MV-4-11 (cell line): ENCODE measurements around the gene HYAL2.

Source experiments
- DNase-seq: peaks from one replicate; lab custom pipeline; 2025; lab: John Stamatoyannopoulos, UW

The HYAL2 gene, protein sequence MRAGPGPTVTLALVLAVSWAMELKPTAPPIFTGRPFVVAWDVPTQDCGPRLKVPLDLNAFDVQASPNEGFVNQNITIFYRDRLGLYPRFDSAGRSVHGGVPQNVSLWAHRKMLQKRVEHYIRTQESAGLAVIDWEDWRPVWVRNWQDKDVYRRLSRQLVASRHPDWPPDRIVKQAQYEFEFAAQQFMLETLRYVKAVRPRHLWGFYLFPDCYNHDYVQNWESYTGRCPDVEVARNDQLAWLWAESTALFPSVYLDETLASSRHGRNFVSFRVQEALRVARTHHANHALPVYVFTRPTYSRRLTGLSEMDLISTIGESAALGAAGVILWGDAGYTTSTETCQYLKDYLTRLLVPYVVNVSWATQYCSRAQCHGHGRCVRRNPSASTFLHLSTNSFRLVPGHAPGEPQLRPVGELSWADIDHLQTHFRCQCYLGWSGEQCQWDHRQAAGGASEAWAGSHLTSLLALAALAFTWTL

DNA sequence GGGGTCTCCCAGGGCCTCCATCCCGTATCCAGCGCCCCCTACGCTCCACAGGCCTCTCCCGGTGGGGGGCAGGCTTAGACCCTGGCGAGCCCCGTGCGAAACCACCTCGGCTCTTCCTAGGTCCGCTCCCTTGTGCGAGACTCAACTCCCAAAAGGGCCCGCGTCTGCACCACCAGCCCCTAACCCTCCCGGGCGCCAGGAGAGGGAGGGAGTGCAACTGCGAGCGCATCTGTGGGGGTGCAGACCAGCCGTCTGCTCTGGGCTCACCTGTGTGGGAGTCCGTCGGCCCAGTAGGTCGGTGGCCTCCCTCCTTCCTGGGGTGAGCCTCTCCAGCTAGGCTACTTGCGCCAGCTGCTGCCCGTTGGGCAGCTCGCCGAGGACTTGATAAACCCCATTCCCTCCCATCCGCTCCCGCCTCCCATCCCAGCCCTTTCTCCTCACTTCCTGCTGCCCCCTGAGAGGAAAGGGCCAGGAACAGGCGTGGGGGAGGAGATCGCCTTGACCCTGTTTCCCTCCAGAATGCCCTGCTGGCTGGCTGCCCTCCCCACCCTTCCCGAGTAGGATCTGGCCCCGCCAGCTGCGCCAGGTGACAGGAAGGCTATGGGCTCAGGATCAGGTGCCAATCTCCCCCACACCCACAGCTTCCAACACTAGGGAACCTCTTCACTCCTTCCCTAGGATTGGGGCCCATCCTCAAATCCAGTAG lies at the start of gene HYAL2:
Gene HYAL2 (minus strand): TSS at position 360 of the 706 bp plus-strand sequence. CDS start 2,256 bp downstream, outside the sequence.
- DNase-seq: no peak

DNA sequence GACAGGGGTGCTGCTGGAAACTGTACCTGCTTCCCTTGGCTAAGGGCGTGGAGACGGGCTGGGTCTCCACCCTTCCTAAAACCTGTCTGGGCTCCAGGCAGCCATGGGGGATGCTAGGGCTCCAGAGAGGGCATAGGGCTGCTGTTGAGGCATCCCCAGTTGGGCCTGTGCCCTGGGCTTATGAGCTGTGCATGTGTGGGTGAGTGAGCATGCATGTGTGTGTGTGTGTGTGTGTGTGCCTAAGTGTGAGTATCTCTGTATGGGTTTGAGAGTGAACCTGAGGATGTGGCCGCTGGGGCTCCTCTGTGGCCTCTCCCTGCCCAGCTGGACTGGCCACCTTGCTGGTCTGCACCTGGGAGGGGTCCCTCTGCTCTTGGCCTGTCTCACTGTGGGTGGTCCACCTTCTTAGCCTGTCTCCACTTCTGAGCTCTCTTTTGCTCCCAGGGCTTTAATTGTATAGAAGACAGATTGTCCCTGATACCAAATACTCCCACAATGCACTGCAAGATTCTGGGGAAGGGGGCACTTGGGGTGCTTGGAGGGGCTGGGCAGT lies 48.7 kb upstream of the HYAL2 start:
- DNase-seq: peak; percentile 14

DNA sequence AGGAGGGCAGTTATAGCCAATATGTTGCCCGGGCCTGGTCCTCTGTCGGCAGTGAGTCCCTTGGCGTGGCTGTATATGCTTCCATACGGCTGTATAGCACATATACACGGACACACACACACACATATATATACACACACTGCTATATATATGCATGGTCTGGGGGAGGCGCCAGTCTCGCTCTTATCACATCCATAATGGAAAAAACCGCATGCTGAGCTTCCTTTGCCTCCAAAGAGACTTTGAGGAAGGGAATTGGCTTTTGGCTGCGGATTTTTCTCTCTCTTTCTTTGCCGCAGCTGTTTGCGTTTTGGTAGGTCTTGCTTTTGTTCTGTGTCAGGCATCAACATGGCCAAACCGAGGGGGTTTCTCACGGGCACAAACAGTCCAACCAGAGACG lies 48.0 kb upstream of the HYAL2 start:
- DNase-seq: peak; percentile 68

DNA sequence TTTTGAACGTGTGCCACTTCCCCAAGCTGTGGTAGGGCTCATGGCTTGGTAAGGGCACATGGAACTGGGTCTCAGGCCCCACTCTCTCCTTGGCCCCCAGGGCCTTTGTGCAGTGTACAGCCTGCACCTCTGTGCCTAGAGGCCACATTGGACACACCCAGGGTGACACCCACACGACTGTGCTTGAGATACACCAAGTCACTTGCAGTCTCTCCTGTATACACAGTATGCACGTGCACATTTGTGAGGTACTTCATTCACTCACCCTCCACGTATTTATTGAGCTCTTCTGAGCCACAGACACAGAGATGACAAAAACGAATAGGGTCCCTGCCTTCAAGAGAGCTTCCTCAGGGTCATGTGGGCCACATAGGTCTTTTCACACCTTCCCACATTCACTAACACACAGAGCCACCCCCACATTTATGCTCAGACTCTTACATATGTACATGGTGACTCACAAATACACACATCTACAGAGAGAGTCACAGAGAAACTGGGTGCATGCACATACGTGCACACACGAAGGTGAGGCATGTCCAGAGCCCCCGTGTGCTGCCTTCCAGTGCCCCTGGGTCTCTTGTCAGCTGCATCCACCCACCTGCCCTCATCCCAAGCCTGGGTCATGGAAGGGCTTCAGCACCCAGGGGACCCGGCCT lies 46.6 kb upstream of the HYAL2 start:
- no peak for DNase-seq

DNA sequence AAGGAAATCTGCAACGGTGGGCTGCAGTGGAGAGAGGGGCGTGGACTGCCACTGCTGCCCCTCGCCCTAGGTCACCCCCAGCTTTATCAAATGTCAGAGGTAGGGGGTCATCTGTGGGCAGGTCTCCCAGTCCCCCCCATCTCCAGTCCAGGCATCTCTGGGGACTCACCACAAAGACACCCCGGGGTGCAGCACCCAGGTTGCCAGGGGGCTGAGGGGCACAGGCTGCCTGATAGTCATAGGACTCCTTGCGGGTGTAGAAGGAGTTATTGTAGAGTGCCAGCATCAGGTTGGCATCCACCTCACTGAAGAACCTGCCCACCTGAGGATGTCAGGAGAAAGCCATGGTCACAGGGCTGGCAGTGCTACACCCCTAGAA lies 43.3 kb upstream of the HYAL2 start:
- DNase-seq: no peak

DNA sequence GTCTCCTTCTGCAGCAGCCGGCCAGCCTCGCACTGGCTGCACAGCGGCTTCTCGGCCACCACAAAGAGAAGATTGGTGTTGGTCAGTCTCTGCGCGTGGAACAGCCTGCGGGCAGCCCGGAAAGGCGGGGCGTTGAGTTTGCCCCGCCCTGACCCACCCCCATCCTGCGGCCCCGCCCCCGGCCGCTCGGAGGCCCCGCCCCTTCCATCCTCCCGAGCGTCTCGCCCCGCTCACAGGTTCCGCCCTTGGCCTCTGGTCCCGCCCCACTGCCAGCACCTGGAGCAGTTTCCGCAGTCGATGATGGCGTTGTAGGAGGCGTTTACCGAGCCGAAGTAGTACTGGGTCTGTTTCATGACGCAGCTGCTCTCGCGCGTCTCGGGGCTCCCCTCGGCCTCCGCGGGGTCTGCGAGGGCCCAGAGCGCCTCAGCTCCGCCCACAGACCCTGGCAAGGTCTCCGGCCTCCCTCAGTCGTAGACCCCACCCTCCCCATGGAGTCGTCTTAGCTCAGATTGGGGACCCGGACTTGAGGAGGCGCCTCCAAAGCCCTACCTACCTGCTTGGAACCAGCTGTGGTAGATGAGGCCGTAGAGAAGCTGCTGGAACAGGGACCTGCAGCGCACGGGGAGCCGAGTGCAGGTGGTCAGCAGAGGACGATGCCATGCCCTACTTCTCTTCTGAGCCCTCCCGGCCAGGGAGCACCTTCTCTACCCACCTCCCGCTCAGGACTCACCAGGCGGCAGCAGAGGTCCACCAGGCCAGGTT lies 42.7 kb upstream of the HYAL2 start:
- peak; percentile 73 for DNase-seq

DNA sequence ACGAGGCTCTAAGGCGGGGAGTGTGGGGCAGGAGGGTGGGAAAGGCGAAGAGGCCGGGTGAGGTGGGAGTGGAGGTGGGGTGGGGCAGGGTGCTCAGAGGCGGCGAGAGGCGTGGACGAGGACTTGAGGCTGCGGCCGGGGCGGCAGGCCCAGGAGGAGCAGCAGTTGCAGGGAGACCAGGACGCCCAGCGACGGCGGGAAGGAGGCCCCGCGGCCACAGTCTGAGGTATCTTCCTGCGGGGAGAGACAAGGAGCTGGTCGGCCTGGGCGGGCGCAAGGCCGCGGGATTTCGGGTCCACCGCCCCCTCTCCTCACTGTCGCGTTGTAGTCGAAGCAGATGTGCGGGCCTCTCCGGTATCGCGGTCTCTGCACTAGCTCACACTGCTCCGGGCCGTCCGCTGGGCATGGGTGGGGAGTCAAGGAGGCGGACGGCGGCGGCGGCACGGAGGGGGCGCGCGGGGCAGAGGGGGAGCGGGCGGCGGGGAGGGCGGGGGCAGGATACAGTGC lies 42.1 kb upstream of the HYAL2 start:
- no peak for DNase-seq

DNA sequence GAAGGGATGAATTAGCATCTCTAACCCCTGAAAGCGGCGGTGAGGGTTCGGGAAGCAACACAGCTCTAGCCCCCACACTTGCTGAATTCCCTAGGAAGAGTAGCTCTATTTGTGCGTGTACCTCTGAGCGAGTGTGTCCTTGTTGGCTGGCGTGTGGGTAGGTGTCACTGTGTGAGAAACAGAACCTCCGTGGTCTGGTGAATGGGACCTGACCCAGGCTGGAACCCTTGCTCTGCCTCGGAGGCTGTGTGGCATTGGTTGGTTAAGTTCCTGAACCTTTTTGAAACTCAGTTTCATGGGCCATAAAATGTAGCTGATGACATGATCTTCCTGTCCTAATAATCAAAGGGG lies 37.2 kb upstream of the HYAL2 start:
- no peak for DNase-seq

DNA sequence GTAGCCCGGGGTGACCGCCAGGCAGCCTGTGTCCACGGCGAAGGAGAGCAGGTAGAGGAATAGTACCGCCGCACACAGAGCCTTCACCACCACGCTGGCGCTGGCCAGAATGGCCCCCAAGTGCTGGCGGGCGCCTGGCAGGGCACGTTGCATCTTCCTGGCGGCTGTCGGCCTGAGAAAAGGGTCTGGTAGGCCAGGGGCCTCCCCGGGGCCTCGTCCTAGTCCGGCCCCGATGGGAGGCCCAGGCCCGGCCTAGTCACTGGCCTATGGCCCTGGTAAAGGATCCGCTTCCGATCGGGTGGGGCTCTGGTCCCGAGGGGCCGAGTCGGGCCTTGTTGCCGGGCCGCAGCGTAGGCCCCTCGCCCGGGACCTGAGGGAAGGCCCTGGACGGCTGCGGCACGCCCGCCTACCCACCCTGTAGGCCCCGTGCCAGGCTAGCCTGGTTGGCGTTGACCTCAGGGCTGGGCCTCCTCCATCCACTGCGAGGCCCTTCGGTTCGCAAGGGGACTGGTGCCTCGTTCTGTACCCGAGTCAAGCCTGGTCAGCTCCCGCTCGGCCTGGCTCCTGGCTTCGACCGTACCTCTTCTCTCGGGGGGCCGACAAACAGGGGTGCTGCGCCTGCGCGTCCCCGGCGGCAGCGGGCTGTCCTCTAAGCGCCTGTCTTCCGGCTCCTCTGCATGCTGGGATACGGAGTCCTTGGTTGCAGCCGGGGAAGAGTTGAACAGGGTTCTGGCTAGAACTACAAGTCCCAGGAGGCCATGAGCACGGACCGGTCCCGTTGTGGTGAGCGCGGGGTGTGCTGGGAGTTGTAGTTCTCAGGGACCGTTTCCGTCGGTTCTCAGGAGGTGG lies 36.6 kb upstream of the HYAL2 start, which contains the start of gene TMEM115:
Gene TMEM115 (minus strand): TSS at position 611 of the 849 bp plus-strand sequence. CDS start 458 bp downstream, at position 153.
- peak; percentile 98 for DNase-seq

DNA sequence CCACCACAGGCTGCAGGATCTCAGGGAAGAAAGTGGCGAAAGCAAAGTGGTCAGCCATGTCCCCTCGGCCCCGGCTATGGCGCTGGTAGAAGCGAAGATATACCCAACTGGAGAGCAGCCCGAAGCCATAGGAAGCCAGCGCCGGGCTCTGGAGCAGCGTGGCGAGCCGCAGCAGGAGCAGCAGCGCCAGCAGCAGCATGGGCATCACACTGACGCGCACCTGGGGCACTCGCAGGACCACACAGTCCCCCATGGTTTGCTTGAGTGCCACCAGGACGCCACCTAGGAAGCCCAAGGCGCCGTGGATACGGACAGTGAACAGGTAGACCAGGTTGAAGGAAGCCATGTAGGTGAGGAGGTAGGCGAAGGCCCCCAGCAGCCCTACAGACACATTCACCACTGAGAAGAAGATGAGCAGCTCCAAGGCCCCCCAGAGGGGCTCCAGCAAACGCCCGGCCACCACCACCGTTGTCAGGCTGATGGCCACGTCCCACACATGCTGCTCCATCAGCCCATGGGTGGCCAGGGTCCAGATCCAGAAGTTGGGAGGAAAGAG lies 35.9 kb upstream of the HYAL2 start:
- DNase-seq: no peak

DNA sequence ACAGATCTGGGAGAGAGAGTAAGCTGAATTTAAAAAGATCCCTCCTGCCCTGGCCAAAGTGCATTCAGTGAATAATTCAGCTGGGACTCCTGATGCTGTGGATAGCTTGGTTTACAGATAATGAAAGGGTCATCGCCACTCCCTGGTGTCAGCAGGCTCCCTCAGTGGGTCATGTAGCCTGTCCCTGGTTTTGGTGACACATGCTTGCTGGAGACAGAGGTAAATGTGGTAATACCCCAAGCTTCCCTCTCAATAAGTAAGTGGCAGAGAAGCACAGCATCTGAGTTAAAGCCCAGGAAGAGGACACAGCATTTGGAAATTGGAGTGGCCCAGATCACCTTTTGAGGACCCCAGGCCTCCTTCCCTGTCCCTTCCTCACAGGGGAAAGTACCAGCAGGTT lies 34.9 kb upstream of the HYAL2 start:
- no peak for DNase-seq

DNA sequence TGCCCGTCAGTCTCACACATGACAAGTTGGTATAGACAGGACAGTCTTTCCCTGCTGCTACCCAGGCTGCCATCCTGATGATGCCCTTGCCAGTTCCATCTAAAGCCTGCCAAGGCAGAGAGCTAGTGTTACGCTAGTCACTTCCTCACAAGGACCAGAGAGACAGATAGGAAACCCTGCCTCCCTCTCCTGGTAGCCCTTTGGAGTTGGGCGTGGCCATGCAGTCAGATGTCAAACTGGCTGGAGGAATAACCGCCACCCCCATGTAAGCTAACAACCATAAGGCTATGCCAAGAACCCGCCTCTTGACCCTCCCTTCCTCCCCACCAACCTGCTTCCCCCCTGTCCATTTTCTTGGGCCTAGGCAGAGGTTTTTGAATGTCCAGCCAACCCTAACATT lies 34.0 kb upstream of the HYAL2 start:
- peak; percentile 75 for DNase-seq

DNA sequence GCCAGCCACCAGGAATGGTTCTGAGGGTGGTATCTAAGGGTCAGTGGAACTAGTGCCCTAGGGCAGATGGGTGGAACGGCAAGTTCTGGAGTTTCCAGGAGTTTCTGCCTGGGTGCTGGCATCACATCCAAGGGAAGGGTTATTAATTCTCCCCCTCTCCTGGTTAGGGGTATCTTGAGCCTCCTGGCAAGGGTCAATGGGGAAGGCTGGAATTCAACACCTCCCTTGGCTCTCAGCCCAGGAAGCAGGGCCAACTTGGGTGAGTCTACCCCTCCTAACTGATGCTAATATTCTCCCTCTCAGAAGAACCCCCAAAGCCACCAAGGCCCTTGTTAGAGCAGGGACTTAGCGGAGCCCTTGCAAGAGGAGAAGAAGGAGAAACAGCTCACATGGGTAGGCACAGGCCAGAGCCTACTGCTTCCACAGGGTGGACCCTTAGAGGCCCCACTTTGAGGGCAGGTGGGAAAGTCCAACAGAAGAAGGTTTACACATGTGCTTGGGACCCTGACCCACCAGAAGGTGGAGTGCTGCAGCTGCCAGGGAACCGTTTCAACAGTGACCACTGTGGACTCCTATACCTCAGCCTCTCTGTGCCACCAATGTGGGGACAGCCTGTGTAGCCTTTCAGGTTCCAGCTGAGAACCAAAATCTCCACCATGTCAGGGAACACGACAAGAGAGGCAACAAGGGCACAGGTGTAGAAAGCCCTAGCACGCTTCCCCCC lies 33.4 kb upstream of the HYAL2 start:
- DNase-seq: no peak

DNA sequence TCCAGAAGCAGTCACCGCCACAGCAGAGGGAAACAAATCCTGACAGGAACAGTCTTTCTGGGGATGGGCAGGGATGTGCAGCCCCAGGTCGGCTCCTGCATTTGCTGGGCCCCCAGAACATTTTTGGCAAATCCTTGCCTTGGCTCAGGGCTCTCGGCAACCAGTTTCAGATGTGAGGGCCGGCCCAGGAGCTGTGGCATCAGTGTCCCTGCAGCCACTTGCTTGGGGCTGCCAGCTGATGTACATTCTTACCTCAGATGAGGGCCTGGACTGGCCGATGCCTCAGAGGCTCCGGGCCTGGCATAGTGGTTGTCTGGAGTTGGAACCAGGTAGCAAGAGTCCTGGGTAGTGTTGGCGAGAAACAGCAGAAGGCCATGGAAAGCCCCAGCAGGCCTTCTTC lies 32.3 kb upstream of the HYAL2 start:
- DNase-seq: no peak

DNA sequence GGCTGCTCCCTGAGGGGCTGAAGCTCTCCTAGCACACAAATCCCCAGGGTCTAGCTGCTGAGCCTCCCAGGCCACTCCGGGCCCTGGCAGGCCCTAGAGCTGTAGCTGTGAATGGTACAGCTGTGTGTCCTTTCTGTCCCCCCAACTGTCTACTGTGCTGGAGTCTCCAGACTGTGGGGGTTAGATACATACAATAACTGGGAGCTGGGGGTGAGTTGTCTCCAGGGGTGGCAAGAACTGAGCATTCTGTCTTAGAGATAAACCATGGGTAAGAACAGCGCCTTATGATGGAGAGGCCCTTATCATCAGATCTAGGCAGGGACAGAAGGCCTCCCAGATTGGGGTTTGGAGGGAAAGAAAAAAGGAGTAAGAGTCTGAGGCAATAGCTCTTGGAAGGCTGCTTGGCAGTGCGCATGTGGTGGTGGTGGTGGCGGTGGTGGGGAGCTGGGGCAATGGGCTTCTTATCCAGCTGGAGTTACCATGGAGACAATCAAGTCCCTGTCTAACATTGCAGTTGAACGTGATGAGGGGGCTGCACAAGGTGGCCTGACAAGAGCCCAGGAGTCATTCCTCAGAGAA lies 31.7 kb upstream of the HYAL2 start:
- no peak for DNase-seq

DNA sequence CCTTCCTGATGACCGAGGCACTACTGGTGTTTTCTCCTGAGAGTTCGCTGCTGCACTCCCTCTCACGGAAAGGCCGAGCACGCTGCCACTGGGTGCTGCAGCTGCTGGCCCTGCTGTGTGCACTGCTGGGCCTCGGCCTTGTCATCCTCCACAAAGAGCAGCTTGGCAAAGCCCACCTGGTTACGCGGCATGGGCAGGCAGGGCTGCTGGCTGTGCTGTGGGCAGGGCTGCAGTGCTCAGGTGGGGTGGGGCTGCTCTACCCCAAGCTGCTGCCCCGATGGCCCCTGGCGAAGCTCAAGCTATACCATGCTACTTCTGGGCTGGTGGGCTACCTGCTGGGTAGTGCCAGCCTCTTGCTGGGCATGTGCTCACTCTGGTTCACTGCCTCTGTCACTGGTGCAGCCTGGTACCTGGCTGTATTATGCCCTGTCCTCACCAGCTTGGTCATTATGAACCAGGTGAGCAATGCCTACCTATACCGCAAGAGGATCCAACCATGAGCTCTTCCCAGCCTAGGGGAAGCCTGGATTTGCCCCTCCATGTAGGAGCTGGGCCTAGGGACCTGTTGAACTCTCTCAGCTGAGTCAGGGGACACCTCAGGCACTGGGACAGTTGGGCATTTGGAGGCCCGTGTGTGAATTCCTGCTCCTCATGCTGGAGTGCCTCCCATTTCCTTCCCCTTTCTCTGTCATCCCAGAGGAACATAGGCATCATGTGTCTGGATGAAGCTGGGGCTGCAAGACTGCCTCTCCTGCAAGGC lies 30.9 kb upstream of the HYAL2 start:
- no peak for DNase-seq

DNA sequence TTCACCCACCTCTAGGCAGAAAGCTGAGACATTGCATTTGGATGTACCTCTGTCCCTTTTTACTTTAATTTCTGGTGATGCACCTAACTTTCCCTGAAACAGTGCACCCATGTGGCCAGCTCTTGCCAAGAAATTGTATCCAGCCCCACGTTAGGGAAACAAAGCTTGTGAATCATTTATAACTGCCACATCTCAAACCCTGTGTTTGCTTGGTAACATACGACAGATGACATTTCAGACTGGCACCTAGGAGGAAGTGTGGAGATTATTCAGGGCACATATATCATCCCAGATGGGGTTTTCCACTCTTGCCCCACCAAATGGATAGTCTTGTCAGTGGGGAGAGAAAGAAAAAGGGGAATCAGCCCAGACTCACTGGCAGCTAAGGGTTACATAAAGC lies 30.2 kb upstream of the HYAL2 start:
- peak; percentile 48 for DNase-seq

DNA sequence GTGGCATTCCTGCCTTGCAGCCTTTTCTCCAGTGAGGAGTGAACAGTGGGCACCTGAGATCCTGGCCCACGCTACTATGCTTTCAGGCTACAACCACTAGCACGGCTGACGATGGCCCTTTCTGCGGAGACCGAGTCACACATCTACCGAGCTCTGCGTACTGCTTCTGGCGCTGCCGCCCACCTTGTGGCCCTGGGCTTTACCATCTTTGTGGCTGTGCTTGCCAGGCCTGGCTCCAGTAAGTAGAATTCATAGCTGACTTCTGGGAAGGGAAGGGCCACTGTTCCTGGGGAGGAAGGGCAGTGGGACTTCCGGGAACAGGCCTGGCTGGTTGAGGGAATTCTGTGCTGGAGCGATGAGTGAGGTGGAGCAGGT lies 28.8 kb upstream of the HYAL2 start:
- DNase-seq: no peak
